SU-DHL-6 (cell line): ENCODE results near the gene GSTO2.

Experiments
- H2AFZ ChIP-seq: fragments of 200-600 bp; sonication (generic); 2 replicates; pipeline ENCODE4 v1.6.1; 2014; ENCODE audit warnings: low read depth, mild to moderate bottlenecking, moderate library complexity, mixed read lengths, antibody characterized with exemption, low read length; ENCODE audit not compliant: severe bottlenecking
- H3F3A ChIP-seq: fragments of 200-600 bp; shearing (Covaris generic); 2 replicates; pipeline ENCODE4 v1.6.0; 2016; ENCODE audit warnings: antibody characterized with exemption, mild to moderate bottlenecking; ENCODE audit not compliant: insufficient read depth
- H3K27ac ChIP-seq: fragments of 200-600 bp; sonication (generic); 2 replicates; pipeline ENCODE4 v1.5.1; 2016; ENCODE audit warnings: low read depth, mild to moderate bottlenecking, low read length, moderate library complexity, mixed read lengths
- H3K27me3 ChIP-seq: fragments of 200-600 bp; sonication (generic), shearing (Covaris generic); 2 replicates; pipeline ENCODE4 v1.6.0; 2014; ENCODE audit warnings: mild to moderate bottlenecking, low read length
- H3K36me3 ChIP-seq: fragments of 200-600 bp; sonication (generic); 2 replicates; pipeline ENCODE4 v1.6.1; 2014; ENCODE audit warnings: mild to moderate bottlenecking, low read length, mixed read lengths
- H3K4me2 ChIP-seq: fragments of 300-600, 200-600 bp; shearing (Covaris generic), sonication (generic); 2 replicates; pipeline ENCODE4 v1.6.0; 2014; ENCODE audit warnings: low read length, low read depth, mild to moderate bottlenecking; ENCODE audit not compliant: poor library complexity, severe bottlenecking
- H3K4me3 ChIP-seq: fragments of 200-600 bp; sonication (generic); 2 replicates; pipeline ENCODE4 v1.5.1; 2014; ENCODE audit warnings: antibody characterized with exemption, low read length, mild to moderate bottlenecking, mixed read lengths; ENCODE audit not compliant: insufficient read depth, poor library complexity, severe bottlenecking
- H3K79me2 ChIP-seq: fragments of 200-600 bp; sonication (generic); 2 replicates; pipeline ENCODE4 v1.6.1; 2014; ENCODE audit warnings: mild to moderate bottlenecking, low read length, moderate library complexity; ENCODE audit not compliant: insufficient read depth
- H3K9ac ChIP-seq: fragments of 200-600 bp; sonication (generic); 2 replicates; pipeline ENCODE4 v1.7.0; 2014; ENCODE audit warnings: mild to moderate bottlenecking, low read length
- H3K9me2 ChIP-seq: fragments of 200-600 bp; sonication (generic); replicated peaks from 2 replicates; pipeline ENCODE4 v1.6.1; 2014; ENCODE audit warnings: low read length; ENCODE audit not compliant: insufficient read depth
- H3K9me3 ChIP-seq: fragments of 200-600 bp; sonication (generic); 2 replicates; pipeline ENCODE4 v1.6.1; 2014; ENCODE audit warnings: low read length, mixed read lengths; ENCODE audit not compliant: insufficient read depth
- H4K20me1 ChIP-seq: fragments of 200-600 bp; sonication (generic); 2 replicates; pipeline ENCODE4 v1.6.1; 2014; ENCODE audit warnings: low read depth, mild to moderate bottlenecking, antibody characterized with exemption, low read length, moderate library complexity, mixed read lengths
- CTCF ChIP-seq: fragments of 200-600 bp; sonication (generic); IDR thresholded peaks from one replicate; pipeline ENCODE4 v1.5.1; 2017; ENCODE audit warnings: antibody characterized with exemption, mild to moderate bottlenecking, low read length, moderate library complexity; ENCODE audit not compliant: insufficient read depth, poor library complexity, severe bottlenecking
- EZH2phosphoT487 ChIP-seq: fragments of 200-600 bp; sonication (generic), shearing (Covaris generic); conservative IDR thresholded peaks from 2 replicates; pipeline ENCODE4 v1.6.1; 2018; ENCODE audit warnings: mild to moderate bottlenecking, antibody characterized with exemption, low read length, moderate library complexity, mixed read lengths

Gene GSTO2

GRCh38 chr10:104336821-104337467, 68.0 kb downstream of the GSTO2 start:
- H3K79me2 ChIP-seq, result peaks cover 56% of the 10 kb centered on the region
- peaks cover 17% of the 10 kb centered on the region; the same call in 1 of the 2 replicates for H4K20me1 ChIP-seq
- H3K36me3 ChIP-seq, result no peaks in the 10 kb centered on the region
- no peaks in the 10 kb centered on the region for H3K9me3 ChIP-seq
- H3K9ac ChIP-seq, result peak overlapping the region; percentile 91
- H3K4me2 ChIP-seq, result peak overlapping the region; percentile 74
- peak overlapping the region; percentile 76 for H3K27ac ChIP-seq
- TF ChIP-seq EZH2phosphoT487, result no peak
- no peak for TF ChIP-seq CTCF
- no peaks in the 10 kb centered on the region for H3F3A ChIP-seq
- no peaks in the 10 kb centered on the region for H3K27me3 ChIP-seq
- peak overlapping the region; percentile 93 for H2AFZ ChIP-seq
- no peaks in the 10 kb centered on the region for H3K9me2 ChIP-seq
- H3K4me3 ChIP-seq, result peak overlapping the region; percentile 89

GRCh38 chr10:104337521-104337984, 68.6 kb downstream of the GSTO2 start:
- H3K36me3 ChIP-seq, result no peaks in the 10 kb centered on the region
- H3K4me2 ChIP-seq, result peak overlapping the region; percentile 74
- no peaks in the 10 kb centered on the region for H3K9me3 ChIP-seq
- peaks cover 50% of the 10 kb centered on the region for H3K79me2 ChIP-seq
- peaks cover 14% of the 10 kb centered on the region; the same call in 1 of the 2 replicates for H4K20me1 ChIP-seq
- peak overlapping the region; percentile 91 for H3K9ac ChIP-seq
- no peak for TF ChIP-seq EZH2phosphoT487
- TF ChIP-seq CTCF, result no peak
- peak overlapping the region; percentile 89 for H3K4me3 ChIP-seq
- no peaks in the 10 kb centered on the region for H3K27me3 ChIP-seq
- peak overlapping the region; percentile 76 for H3K27ac ChIP-seq
- H3K9me2 ChIP-seq, result no peaks in the 10 kb centered on the region
- H3F3A ChIP-seq, result no peaks in the 10 kb centered on the region
- peak overlapping the region; percentile 93 for H2AFZ ChIP-seq

GRCh38 chr10:104337985-104338735, 69.2 kb downstream of the GSTO2 start, which contains the start of gene ITPRIP:
Gene ITPRIP (minus strand): TSS chr10:104338465. CDS start chr10:104316051, 22,414 bp downstream.
- Histone ChIP-seq H3K27me3 (no peaks in the 10 kb centered on the region), H2AFZ (peak within 1 kb of the TSS; percentile 93), H3K9me3 (no peaks in the 10 kb centered on the region), H3K36me3 (no peaks in the 10 kb centered on the region), H3K9me2 (no peaks in the 10 kb centered on the region), H3K4me2 (peak within 1 kb of the TSS; percentile 74), H3K4me3 (peak within 1 kb of the TSS; percentile 89), H3K9ac (peak within 1 kb of the TSS; percentile 91), H4K20me1 (peaks cover 14% of the 10 kb centered on the region; the same call in 1 of the 2 replicates), H3K79me2 (peaks cover 44% of the 10 kb centered on the region), H3F3A (no peaks in the 10 kb centered on the region), H3K27ac (peak within 1 kb of the TSS; percentile 76)
- TF ChIP-seq CTCF, result peak; percentile 27
- TF ChIP-seq EZH2phosphoT487, result no peak
